RWPE1 (cell line): ENCODE measurements around the gene CD300LD.
"Not testable (repeated sequence)": the region's sequence is repeated elsewhere in the genome, so short reads cannot be mapped to it uniquely, and the experiment has no call there.

Experiments used
- CTCF ChIA-PET: fragments of 350-600 bp; sonication (Branson Sonifier 250); formaldehyde crosslinking; extraction: SDS; loops from one replicate; lab custom pipeline; 2021; lab: Yijun Ruan, JAX
- POLR2A ChIA-PET: fragments of 400-600 bp; formaldehyde crosslinking; extraction: SDS; loops from one replicate; lab custom pipeline; 2020; ENCODE audit warnings: antibody characterized with exemption; ENCODE audit not compliant: low non-redundant PET; lab: Yijun Ruan, JAX
- DNase-seq: peaks from one replicate; pipeline ENCODE4 v3.0.0; 2012; ENCODE audit warnings: low spot score
- H3K27ac ChIP-seq: fragments of 450-650 bp; 2 replicates; pipeline ENCODE4 v1.5.1; 2017
- TF ChIP-seq, protein P1 (sequence below): fragments of 450-650 bp; conservative IDR thresholded peaks from 2 replicates; pipeline ENCODE4 v1.5.1; 2017; ENCODE audit warnings: low read depth, mild to moderate bottlenecking

CD300LD gene

GRCh38 chr17:74592087-74592990 lies at the start of gene CD300LD:
Gene CD300LD, minus strand, starts transcription at chr17:74592283. Its CDS starts 81 bp downstream, at chr17:74592202.
- H3K27ac ChIP-seq, result no peak within 1 kb of the TSS
- POLR2A ChIA-PET, result no interaction called here
- TF ChIP-seq, protein P1, sequence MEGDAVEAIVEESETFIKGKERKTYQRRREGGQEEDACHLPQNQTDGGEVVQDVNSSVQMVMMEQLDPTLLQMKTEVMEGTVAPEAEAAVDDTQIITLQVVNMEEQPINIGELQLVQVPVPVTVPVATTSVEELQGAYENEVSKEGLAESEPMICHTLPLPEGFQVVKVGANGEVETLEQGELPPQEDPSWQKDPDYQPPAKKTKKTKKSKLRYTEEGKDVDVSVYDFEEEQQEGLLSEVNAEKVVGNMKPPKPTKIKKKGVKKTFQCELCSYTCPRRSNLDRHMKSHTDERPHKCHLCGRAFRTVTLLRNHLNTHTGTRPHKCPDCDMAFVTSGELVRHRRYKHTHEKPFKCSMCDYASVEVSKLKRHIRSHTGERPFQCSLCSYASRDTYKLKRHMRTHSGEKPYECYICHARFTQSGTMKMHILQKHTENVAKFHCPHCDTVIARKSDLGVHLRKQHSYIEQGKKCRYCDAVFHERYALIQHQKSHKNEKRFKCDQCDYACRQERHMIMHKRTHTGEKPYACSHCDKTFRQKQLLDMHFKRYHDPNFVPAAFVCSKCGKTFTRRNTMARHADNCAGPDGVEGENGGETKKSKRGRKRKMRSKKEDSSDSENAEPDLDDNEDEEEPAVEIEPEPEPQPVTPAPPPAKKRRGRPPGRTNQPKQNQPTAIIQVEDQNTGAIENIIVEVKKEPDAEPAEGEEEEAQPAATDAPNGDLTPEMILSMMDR, result no peak
- no peak for DNase-seq
- CTCF ChIA-PET, result no interaction called here

- ChIA-PET CTCF (interaction anchor here (0.6 kb wide), 1 partner anchor 149 kb away, joined by 8 read pairs; no protein-coding TSS in a partner anchor), POLR2A (no interaction called here)
- no peak overlapping the region for H3K27ac ChIP-seq
- TF ChIP-seq, protein P1, result no peak
- DNase-seq, result no peak
Observed at GRCh38 chr17:74641224-74641957, 49.3 kb upstream of the CD300LD start.

GRCh38 chr17:74639704-74640151 lies 47.6 kb upstream of the CD300LD start:
- ChIA-PET CTCF (no interaction called here), POLR2A (no interaction called here)
- H3K27ac ChIP-seq, result no peak overlapping the region
- TF ChIP-seq, protein P1, result no peak
- DNase-seq, result no peak

DNA sequence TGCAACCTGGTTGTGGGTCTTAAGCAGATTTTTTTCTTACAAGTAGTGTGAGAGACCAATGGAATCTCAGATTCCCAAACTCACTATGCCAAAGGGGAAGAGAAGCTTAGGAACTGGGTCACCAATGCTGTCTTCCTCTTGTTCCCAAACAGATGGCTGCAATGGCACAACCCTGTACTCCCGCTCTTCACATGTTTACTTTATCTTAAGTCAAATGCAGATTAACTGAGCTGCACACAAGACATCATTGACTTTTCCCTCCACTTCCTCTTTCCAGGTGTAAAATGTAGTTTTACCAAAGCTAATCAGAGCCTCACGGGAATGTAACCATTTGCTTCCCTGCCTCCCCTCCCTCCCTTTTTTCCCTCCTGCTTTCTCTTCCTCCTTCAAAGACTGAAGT lies 45.8 kb upstream of the CD300LD start:
- CTCF ChIA-PET, result interaction anchor here (0.5 kb wide), 1 partner anchor 40 kb away, joined by 3 read pairs; no protein-coding TSS in a partner anchor

DNA sequence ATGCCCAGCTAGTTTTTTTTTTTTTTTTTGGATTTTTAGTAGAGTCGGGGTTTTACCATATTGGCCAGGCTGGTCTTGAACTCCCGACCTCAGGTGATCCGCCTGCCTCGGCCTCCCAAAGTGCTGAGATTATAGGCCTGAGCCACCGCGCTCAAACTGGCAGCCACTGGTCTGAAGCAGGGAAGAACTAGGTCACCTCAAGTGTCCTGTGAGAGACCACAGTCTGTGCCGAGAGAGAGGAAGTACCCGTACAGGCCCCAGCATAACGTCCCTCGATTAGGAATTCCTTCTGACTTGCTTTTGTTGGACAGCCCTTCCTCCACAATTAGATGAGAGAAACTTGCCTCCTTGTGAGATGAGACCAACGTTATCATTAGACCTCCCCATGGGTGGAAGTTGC lies 45.2 kb upstream of the CD300LD start:
- no peak overlapping the region for H3K27ac ChIP-seq
- CTCF ChIA-PET, result interaction anchor here (0.5 kb wide), 1 partner anchor 40 kb away, joined by 3 read pairs; no protein-coding TSS in a partner anchor

More for the DNA sequence above, 45.8 kb upstream of the CD300LD start:
- no peak for DNase-seq
- H3K27ac ChIP-seq, result no peak overlapping the region
- TF ChIP-seq, protein P1, result no peak
- POLR2A ChIA-PET, result no interaction called here

GRCh38 chr17:74636541-74637085 lies 44.5 kb upstream of the CD300LD start:
- H3K27ac ChIP-seq, CTCF ChIA-PET, POLR2A ChIA-PET, DNase-seq: not testable (repeated sequence)

More for the DNA sequence above, 45.2 kb upstream of the CD300LD start:
- TF ChIP-seq, protein P1, result no peak
- DNase-seq, result no peak
- POLR2A ChIA-PET, result no interaction called here
